Measurements from ENCODE around the gene BPIFA3. TPM values are rescaled to one million over a fixed set of nuclear protein-coding genes. Genes with fewer than 3 reads are reported as not detected.

BPIFA3 gene
- total RNA-seq, 4 donors from 2014 or later: not detected

- DNase-seq (ENCODE audit: low spot score): no peak
- ATAC-seq (ENCODE audit: low FRiP score): no peak
- TF ChIP-seq CTCF (IDR thresholded peaks at IDR 0.05): no peak
These were observed 40.1 kb downstream of the BPIFA3 start for GRCh38 chr20:33257237-33257636.

GRCh38 chr20:33259371-33259770, 42.2 kb downstream of the BPIFA3 start:
- ATAC-seq (ENCODE audit: low FRiP score): no peak
- no peak for DNase-seq (ENCODE audit: low spot score)
- TF ChIP-seq CTCF (IDR thresholded peaks at IDR 0.05): no peak

- no peak for TF ChIP-seq CTCF (IDR thresholded peaks at IDR 0.05)
- DNase-seq (ENCODE audit: low spot score): no peak
- ATAC-seq (ENCODE audit: low FRiP score): no peak
These were observed 44.3 kb downstream of the BPIFA3 start for GRCh38 chr20:33261465-33261864.

DNA sequence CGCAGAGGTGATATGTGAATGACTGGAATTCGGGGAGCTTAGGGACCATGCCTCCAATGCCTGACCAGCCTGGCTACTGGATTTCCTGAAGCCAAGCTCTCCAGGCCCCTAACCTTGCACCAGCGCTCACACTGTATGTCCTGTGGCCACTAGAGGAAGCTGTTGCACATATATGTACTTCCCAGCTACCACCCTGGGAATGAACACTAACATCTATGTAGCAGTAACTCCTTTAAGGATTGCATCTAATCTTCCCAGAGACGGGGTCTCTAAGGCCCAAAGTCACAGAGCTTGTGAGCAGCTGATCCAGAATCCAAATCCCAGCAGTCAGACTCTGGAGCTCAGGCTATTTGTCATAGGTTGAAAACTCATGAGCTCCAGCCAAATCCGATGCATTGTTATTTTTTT, 45.5 kb downstream of the BPIFA3 start:
- ATAC-seq (ENCODE audit: low FRiP score): no peak
- no peak for DNase-seq (ENCODE audit: low spot score)
- no peak for TF ChIP-seq CTCF (IDR thresholded peaks at IDR 0.05)

- DNase-seq (ENCODE audit: low spot score): no peak
- no peak for TF ChIP-seq CTCF (IDR thresholded peaks at IDR 0.05)
These were observed 46.6 kb downstream of the BPIFA3 start for GRCh38 chr20:33263784-33264183.

GRCh38 chr20:33267701-33268100, 50.5 kb downstream of the BPIFA3 start:
- no peak for DNase-seq (ENCODE audit: low spot score)
- no peak for ATAC-seq (ENCODE audit: low FRiP score)
- TF ChIP-seq CTCF (IDR thresholded peaks at IDR 0.05): no peak

More at GRCh38 chr20:33263784-33264183, 46.6 kb downstream of the BPIFA3 start:
- no peak for ATAC-seq (ENCODE audit: low FRiP score)

DNA sequence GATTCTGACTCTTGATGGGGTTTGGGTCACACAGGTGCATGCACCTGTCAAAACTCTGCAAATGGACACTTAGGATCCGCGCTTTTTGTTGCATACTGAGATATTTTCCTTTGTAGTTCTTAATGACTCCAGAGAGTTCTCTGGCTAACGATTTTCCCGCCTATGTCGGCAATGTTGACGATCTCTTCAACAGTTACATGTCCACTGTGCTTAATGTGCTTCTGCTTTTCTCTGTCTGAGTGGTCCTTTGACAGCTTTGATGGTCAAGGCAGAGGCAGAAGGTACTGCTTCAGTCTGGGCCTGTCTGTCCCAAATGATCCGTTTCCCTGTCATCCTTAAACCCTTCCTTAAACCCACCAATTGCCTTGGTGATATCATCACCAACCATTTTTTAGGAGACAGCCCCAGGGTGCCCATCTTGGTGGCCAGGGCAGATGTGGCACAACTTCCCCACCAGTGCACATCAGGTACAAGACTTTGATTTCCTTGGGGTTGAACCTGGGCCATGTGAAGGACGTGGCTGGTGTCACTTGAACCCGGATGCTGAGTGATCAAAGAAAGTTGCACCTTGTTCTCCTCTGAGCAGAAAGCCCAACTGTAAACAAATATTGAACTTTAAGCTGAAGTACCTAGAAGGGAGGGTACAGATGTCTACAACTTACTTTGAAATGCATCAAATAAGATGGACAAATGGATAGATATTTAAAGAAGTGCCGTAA, 55.2 kb downstream of the BPIFA3 start:
- ATAC-seq (ENCODE audit: low FRiP score) (no peak), DNase-seq (ENCODE audit: low spot score) (no peak)
- no peak for TF ChIP-seq CTCF (IDR thresholded peaks at IDR 0.05)
